K562 (cell line): ENCODE data around the gene RNF223. TPM values are rescaled to one million over a fixed set of nuclear protein-coding genes. Genes with fewer than 3 reads are reported as not detected.

Experiments
- ARHGAP35 ChIP-seq: fragments of 450-650 bp; IDR thresholded peaks from 2 replicates; pipeline ENCODE4 v1.6.1; 2018; ENCODE audit not compliant: partially characterized antibody
- BCOR ChIP-seq: fragments of 450-650 bp; IDR thresholded peaks from 2 replicates; pipeline ENCODE4 v1.6.1; 2016
- CCNT2 ChIP-seq: IDR thresholded peaks from 2 replicates; pipeline ENCODE4 v1.6.1; 2011; ENCODE audit warnings: borderline replicate concordance, low read depth, mild to moderate bottlenecking, moderate library complexity, mixed read lengths, low read length; ENCODE audit not compliant: insufficient read length; ENCODE audit errors: extremely low read depth
- CHAMP1 ChIP-seq: fragments of 450-650 bp; IDR thresholded peaks from 2 replicates; pipeline ENCODE4 v1.6.1; 2016; ENCODE audit warnings: mild to moderate bottlenecking
- CHD1 ChIP-seq: fragments of 200-600 bp; sonication (generic); IDR thresholded peaks from one replicate; pipeline ENCODE4 v1.6.1; 2012; ENCODE audit warnings: mild to moderate bottlenecking, moderate library complexity, low read length, inconsistent platforms
- FOXJ3 ChIP-seq: sonication (generic); formaldehyde crosslinking; IDR thresholded peaks from 2 replicates; pipeline ENCODE4 v1.4.0; 2020; ENCODE audit warnings: mild to moderate bottlenecking, missing genetic modification reagents
- GTF2F1 ChIP-seq: IDR thresholded peaks from 2 replicates; pipeline ENCODE4 v1.6.1; 2011; ENCODE audit warnings: low read depth, low read length, improper control_type of control experiment
- HDAC1 ChIP-seq, 2 experiments: fragments of 450-650 bp; IDR thresholded peaks; 2 replicates each; pipeline ENCODE4 v1.6.1; 2016 to 2017; ENCODE audit warnings: inconsistent platforms in 1 of 2, mild to moderate bottlenecking in 1 of 2, moderate library complexity in 1 of 2
- HMG20A ChIP-seq: fragments of 450-650 bp; formaldehyde crosslinking; conservative IDR thresholded peaks from 2 replicates; pipeline ENCODE4 v1.4.0; 2020; ENCODE audit warnings: mild to moderate bottlenecking, mixed read lengths
- PHF20 ChIP-seq: fragments of 450-650 bp; IDR thresholded peaks from 2 replicates; pipeline ENCODE4 v1.6.1; 2018; ENCODE audit not compliant: partially characterized antibody
- PHTF2 ChIP-seq: fragments of 250-450 bp; sonication (Bioruptor Pico); IDR thresholded peaks from 2 replicates; pipeline ENCODE4 v1.5.0; 2021; ENCODE audit warnings: mild to moderate bottlenecking
- RUNX1 ChIP-seq: sonication (generic); IDR thresholded peaks from 2 replicates; pipeline ENCODE4 v1.6.1; 2016; ENCODE audit warnings: antibody characterized with exemption, low read depth
- SIN3A ChIP-seq, 2 experiments: fragments of 150-350 bp in 1 of 2; IDR thresholded peaks; 2 replicates each; pipeline ENCODE4 v1.6.1; 2011 to 2016; ENCODE audit warnings: borderline replicate concordance in 2 of 2, low read depth in 2 of 2, low read length in 2 of 2, mild to moderate bottlenecking in 2 of 2, moderate library complexity in 2 of 2; ENCODE audit not compliant: control insufficient read depth in 1 of 2
- SIN3B ChIP-seq: fragments of 450-650 bp; IDR thresholded peaks from 2 replicates; pipeline ENCODE4 v1.6.1; 2017; ENCODE audit warnings: low read depth, mild to moderate bottlenecking, moderate library complexity
- TEAD1 ChIP-seq, 2 experiments: fragments of 450-650 bp in 1 of 2; sonication (generic) in 1 of 2; formaldehyde crosslinking; IDR thresholded peaks; 2 replicates each; pipeline versions ENCODE4 v1.4.0 to v1.8.0; 2020 to 2022; ENCODE audit warnings: mild to moderate bottlenecking in 2 of 2, missing genetic modification reagents in 1 of 2
- U2AF1 ChIP-seq: fragments of 200-400 bp; formaldehyde crosslinking; optimal IDR thresholded peaks from 2 replicates; pipeline ENCODE3; 2017; ENCODE audit warnings: mild to moderate bottlenecking, low read depth, low read length, moderate library complexity
- ZNF253 ChIP-seq: fragments of 250-450 bp; sonication (Bioruptor Pico); conservative IDR thresholded peaks from 2 replicates; pipeline ENCODE4 v1.6.1; 2021; ENCODE audit warnings: mild to moderate bottlenecking
- ZNF589 ChIP-seq: fragments of 200-800 bp; sonication (Bioruptor generic); IDR thresholded peaks from 2 replicates; pipeline ENCODE4 v1.6.1; 2016; ENCODE audit warnings: low read depth, missing genetic modification characterization, missing compliant biosample characterization
- ZNF830 ChIP-seq: fragments of 250-450 bp; sonication (Bioruptor Pico); IDR thresholded peaks from 2 replicates; pipeline ENCODE4 v1.5.0; 2021; ENCODE audit warnings: mild to moderate bottlenecking
- polyA plus RNA-seq, 8 experiments: library from polyadenylated mRNA; depleted of rRNA in 4 of 8; stranded (reverse) in 5 of 8; unstranded in 3 of 8; fragments of >200 nt; fragmentation: Nextera tagmentation in 2 of 8; fragmentation: Illumina TruSeq in 1 of 8; extraction: Ambion mirVana in 2 of 8; extraction: Trizol in 1 of 8; gene quantifications; 2 replicates each; pipeline versions ENCODE4 v1.2.1 to v1.2.3, GENCODE V29; 2011 to 2014; ENCODE audit warnings: inconsistent platforms in 1 of 8, missing spikeins in 1 of 8
- total RNA-seq, 7 experiments: library from RNA; depleted of rRNA in 6 of 7; stranded (reverse); fragments of >200 nt in 6 of 7; fragmentation: Illumina TruSeq in 2 of 7; extraction: Trizol in 2 of 7; gene quantifications; 2 replicates each; pipeline versions ENCODE4 v1.2.1 to v1.2.3, GENCODE V29; 2011 to 2021; ENCODE audit warnings: low replicate concordance in 1 of 7
- TF ChIP-seq, protein P1 (sequence below), 3 experiments: fragments of 200-800 bp in 1 of 3; sonication (Bioruptor generic) in 1 of 3; sonication (generic) in 1 of 3; formaldehyde crosslinking in 1 of 3; IDR thresholded peaks; 2 replicates each; pipeline versions ENCODE4 v1.6.1 to v1.8.0; 2016 to 2022; ENCODE audit warnings: mild to moderate bottlenecking in 2 of 3, missing compliant biosample characterization in 2 of 3, missing genetic modification characterization in 2 of 3, missing genetic modification reagents in 1 of 3
- TF ChIP-seq, protein P2 (sequence below): sonication (generic); formaldehyde crosslinking; IDR thresholded peaks from 2 replicates; pipeline ENCODE4 v1.8.1; 2023; ENCODE audit warnings: mild to moderate bottlenecking, missing genetic modification reagents

Gene RNF223
- total and polyA plus RNA-seq, 9 of the 15 experiments (the other 6 are each of a cell fraction or from before 2014, with no cell fraction given) = 0.04 to 0.32 TPM; not detected in 7

DNA sequence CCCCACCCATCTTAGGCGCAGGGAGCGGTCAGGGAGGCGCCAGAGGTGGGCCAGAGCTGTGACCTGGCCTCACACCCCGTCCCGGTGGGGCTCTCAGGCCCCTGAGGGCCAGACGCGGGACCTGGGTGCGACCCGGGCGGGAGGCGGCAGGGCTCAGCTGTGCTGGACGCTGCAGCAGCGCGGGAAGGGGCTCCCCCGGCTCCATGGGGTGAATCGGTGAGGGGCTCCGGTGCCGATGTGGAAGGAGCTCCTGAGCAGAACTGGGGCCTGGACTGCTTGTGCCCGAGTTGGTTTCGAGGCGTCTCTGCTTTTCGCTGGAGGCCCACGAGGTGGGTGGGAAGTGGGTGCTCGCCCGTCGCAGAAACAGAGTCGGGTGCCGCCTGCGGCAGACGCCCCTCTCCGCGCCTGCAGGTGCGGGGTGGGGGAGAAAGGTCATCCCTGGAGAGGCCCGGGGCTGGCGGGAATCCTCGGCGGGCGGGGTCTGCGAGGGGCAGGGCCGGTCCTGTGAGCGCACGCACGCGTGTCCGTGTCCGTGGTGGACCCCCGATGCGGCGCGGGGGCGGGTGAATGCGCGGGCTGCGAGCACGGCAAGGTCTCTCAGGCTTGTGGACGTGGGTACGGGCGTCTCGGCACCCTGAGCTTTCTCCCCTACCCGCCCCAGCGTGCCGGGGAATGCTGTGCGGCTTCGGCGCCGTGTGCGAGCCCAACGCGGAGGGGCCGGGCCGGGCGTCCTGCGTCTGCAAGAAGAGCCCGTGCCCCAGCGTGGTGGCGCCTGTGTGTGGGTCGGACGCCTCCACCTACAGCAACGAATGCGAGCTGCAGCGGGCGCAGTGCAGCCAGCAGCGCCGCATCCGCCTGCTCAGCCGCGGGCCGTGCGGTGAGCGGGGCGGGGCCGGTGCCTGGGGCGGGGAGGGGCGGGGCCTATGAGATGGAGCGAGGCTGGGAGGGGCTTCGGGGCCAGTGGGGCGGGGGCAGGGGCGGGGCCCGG is 33.8 kb downstream of the RNF223 start (continued):
- TF ChIP-seq, protein P1, sequence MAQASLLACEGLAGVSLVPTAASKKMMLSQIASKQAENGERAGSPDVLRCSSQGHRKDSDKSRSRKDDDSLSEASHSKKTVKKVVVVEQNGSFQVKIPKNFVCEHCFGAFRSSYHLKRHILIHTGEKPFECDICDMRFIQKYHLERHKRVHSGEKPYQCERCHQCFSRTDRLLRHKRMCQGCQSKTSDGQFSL (CRISPR knock-in tag; IDR thresholded peaks at IDR 0.05) = no peak; the same call in 1 of the 2 replicates
- TF ChIP-seq, protein P1 (tag; IDR thresholded peaks at IDR 0.05) = no peak
- TF ChIP-seq U2AF1 (peak; percentile 48), CHAMP1 (no peak), SIN3B (no peak; the same call in 1 of the 2 replicates), FOXJ3 (CRISPR knock-in tag) (no peak), GTF2F1 (no peak), HMG20A (no peak), SIN3A (IDR thresholded peaks at IDR 0.05; ENCODE audit: borderline replicate concordance in 2 of 2, control insufficient read depth in 1 of 2, low read depth in 2 of 2, low read length in 2 of 2) (no peak), CCNT2 (peak; percentile 29), PHTF2 (CRISPR knock-in tag) (no peak), ZNF253 (CRISPR knock-in tag) (no peak), RUNX1 (no peak), ARHGAP35 (no peak), ZNF589 (CRISPR knock-in tag) (no peak), HDAC1 (IDR thresholded peaks at IDR 0.05) (peak in 1 of 2 experiments; percentile 59; a peak in 1 of 4 replicates), BCOR (peak; percentile 49), PHF20 (peak; percentile 41), CHD1 (no peak), TEAD1 (CRISPR knock-in tag; IDR thresholded peaks at IDR 0.05) (peak in 1 of 2 experiments; percentile 48; a peak in 1 of 4 replicates), ZNF830 (CRISPR knock-in tag) (no peak)
- TF ChIP-seq, protein P2, sequence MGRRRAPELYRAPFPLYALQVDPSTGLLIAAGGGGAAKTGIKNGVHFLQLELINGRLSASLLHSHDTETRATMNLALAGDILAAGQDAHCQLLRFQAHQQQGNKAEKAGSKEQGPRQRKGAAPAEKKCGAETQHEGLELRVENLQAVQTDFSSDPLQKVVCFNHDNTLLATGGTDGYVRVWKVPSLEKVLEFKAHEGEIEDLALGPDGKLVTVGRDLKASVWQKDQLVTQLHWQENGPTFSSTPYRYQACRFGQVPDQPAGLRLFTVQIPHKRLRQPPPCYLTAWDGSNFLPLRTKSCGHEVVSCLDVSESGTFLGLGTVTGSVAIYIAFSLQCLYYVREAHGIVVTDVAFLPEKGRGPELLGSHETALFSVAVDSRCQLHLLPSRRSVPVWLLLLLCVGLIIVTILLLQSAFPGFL (CRISPR knock-in tag) = no peak
